ENCODE data around the gene SDF2. TPM values are rescaled to one million over a fixed set of nuclear protein-coding genes. Genes with fewer than 3 reads are reported as not detected.

SDF2 gene
- total and polyA plus RNA-seq, 2 of the 4 experiments (the other 2 are of a cell fraction): 76.0 to 81.7 TPM

GRCh38 chr17:28706471-28707338 is 45.0 kb upstream of the SDF2 start:
- no peaks in the 10 kb centered on the region for H4K20me1 ChIP-seq (ENCODE audit: insufficient read depth, low read length)
- H2AFZ ChIP-seq (replicated peaks; ENCODE audit: low read length, poor library complexity): no peak overlapping the region
- ChIA-PET CTCF (no interaction called here), POLR2A (ENCODE audit: unreplicated experiment) (no interaction called here)
- H3K4ac ChIP-seq (ENCODE audit: low read depth, low read length): no peak overlapping the region
- no peak overlapping the region for H2BK120ac ChIP-seq (ENCODE audit: low read depth, low read length)
- H4K5ac ChIP-seq (ENCODE audit: low read depth, low read length): no peak overlapping the region
- no peak overlapping the region for H3K9ac ChIP-seq (ENCODE audit: low read depth, low read length)
- H4K8ac ChIP-seq (ENCODE audit: low read depth in 2 of 2, low read length in 2 of 2): no peak overlapping the region
- no peak overlapping the region for H3K27ac ChIP-seq (ENCODE audit: insufficient read depth, low read length)
- in situ Hi-C loops (cut with MboI; ENCODE audit: low sequenced_read_pairs): no loop called here
- ATAC-seq (ENCODE audit: low read depth) (no peak), DNase-seq (no peak)
- no peaks in the 10 kb centered on the region for H3K27me3 ChIP-seq (ENCODE audit: control insufficient read depth, insufficient read depth, low read length)
- peaks cover 41% of the 10 kb centered on the region for H3K36me3 ChIP-seq (ENCODE audit: control insufficient read depth, insufficient read depth, low read length)
- no peak overlapping the region for H4K91ac ChIP-seq (ENCODE audit: insufficient read depth, low read depth, low read length)
- H3K9me1 ChIP-seq (ENCODE audit: insufficient read depth, low read length): peaks cover 8% of the 10 kb centered on the region
- TF ChIP-seq MAFK (IDR thresholded peaks at IDR 0.05; ENCODE audit: low read depth, low read length): no peak
- no peak for TF ChIP-seq POLR2A (IDR thresholded peaks at IDR 0.05; ENCODE audit: low read depth, low read length)
- TF ChIP-seq USF2 (IDR thresholded peaks at IDR 0.05; ENCODE audit: low read depth, low read length): no peak
- TF ChIP-seq SMC3 (IDR thresholded peaks at IDR 0.05; ENCODE audit: low read depth, low read length): no peak
- H3K79me1 ChIP-seq (ENCODE audit: low read depth in 1 of 2, low read length in 2 of 2): peaks cover 6 to 12% of the 10 kb centered on the region in 2 experiments; a peak in 3 of 4 replicates
- peaks cover 3% of the 10 kb centered on the region for H3K4me1 ChIP-seq (ENCODE audit: control insufficient read depth, insufficient read depth, low read length)
- H3K56ac ChIP-seq (ENCODE audit: extremely low read depth, insufficient read depth, low read length): no peak overlapping the region
- no peak overlapping the region for H3K4me2 ChIP-seq (ENCODE audit: low read depth, low read length)
- H2BK5ac ChIP-seq (ENCODE audit: low read depth, low read length, poor library complexity, severe bottlenecking): no peak overlapping the region
- dilution Hi-C loops (cut with HindIII; ENCODE audit: low sequenced_read_pairs, unreplicated experiment): no loop called here
- no peaks in the 10 kb centered on the region for H3K9me3 ChIP-seq (ENCODE audit: control insufficient read depth, insufficient read depth, low read length)
- no peak overlapping the region for H2BK20ac ChIP-seq (ENCODE audit: low read depth, low read length)
- no peak overlapping the region for H3K18ac ChIP-seq (ENCODE audit: low read depth, low read length)
- H2AK9ac ChIP-seq (replicated peaks; ENCODE audit: low read depth, low read length, poor library complexity): no peak overlapping the region
- no peak overlapping the region for H2AK5ac ChIP-seq (ENCODE audit: low read depth, low read length)
- BruUV-seq (replicated peaks): no TSS peak
- H2BK15ac ChIP-seq (ENCODE audit: low read depth, low read length): no peak overlapping the region
- 100% methylated on average over 1 of the region's 7 CpGs; no CpG with 5 or more reads in 1 of the 2 experiments for WGBS, 2 experiments (ENCODE audit: extremely low coverage in 2 of 2, insufficient read length in 1 of 2)
- no peak overlapping the region for H3K23ac ChIP-seq (ENCODE audit: low read depth, low read length)
- intact Hi-C loops (cut with micrococcal nuclease): no loop called here
- no peak overlapping the region for H3K4me3 ChIP-seq (ENCODE audit: insufficient read depth, low read depth, low read length)
- H3K14ac ChIP-seq (replicated peaks; ENCODE audit: low read depth, low read length): no peak overlapping the region
